ENCODE data around the gene VEZT. TPM values are rescaled to one million over a fixed set of nuclear protein-coding genes. Genes with fewer than 3 reads are reported as not detected.
A peak's percentile ranks its signal among the peaks of the same experiment; 100 is the strongest.

VEZT gene
- total and polyA plus RNA-seq, 9 of the 15 experiments (the other 6 are each of a cell fraction or from before 2014, with no cell fraction given) = 16.1 to 61.5 (median 32.6) TPM

GRCh38 chr12:95282266-95282665 is 64.7 kb downstream of the VEZT start:
- in situ Hi-C loops (cut with MboI) (no loop called here), intact Hi-C loops (cut with micrococcal nuclease) (no loop called here)
- Histone ChIP-seq H3K4me3 (no peak overlapping the region), H3K9ac (ENCODE audit: insufficient read depth in 1 of 2, low read depth in 2 of 2, low read length in 2 of 2) (no peak overlapping the region), H3K9me3 (replicated peaks; ENCODE audit: control insufficient read depth, insufficient read depth, low read depth, low read length) (no peaks in the 10 kb centered on the region), H3K36me3 (ENCODE audit: control insufficient read depth, insufficient read depth, low read length) (peaks cover 30% of the 10 kb centered on the region; the same call in 2 of the 3 replicates), H3K4me1 (replicated peaks in 1 of 2; ENCODE audit: control insufficient read depth in 2 of 2, insufficient read depth in 2 of 2, low read length in 2 of 2) (no peaks in the 10 kb centered on the region; a peak in 1 of 5 replicates), H3K4me2 (ENCODE audit: insufficient read depth, low read length) (no peak overlapping the region), H2AFZ (ENCODE audit: low read depth, low read length) (no peak overlapping the region), H3K27ac (ENCODE audit: extremely low read depth, low read depth, low read length) (no peak overlapping the region), H3K79me2 (ENCODE audit: control insufficient read depth, insufficient read depth, low read length) (no peaks in the 10 kb centered on the region), H3K9me1 (ENCODE audit: control insufficient read depth, insufficient read depth, low read length) (no peaks in the 10 kb centered on the region), H4K20me1 (replicated peaks; ENCODE audit: control insufficient read depth, insufficient read depth, low read length) (no peaks in the 10 kb centered on the region), H3K27me3 (ENCODE audit: control insufficient read depth in 2 of 2, insufficient read depth in 2 of 2, low read length in 2 of 2) (no peaks in the 10 kb centered on the region)
- ATAC-seq = peak; percentile 61
- no TSS peak for BruUV-seq (replicated peaks)
- FAIRE-seq = peak; percentile 82
- ChIA-PET POLR2A (interaction anchor here (0.5 to 1.0 kb wide), 3 partner anchors 10 to 323 kb away, joined by 3 read pairs; no protein-coding TSS in a partner anchor), CTCF (ENCODE audit: low intra/inter-chr PET ratio) (interaction anchor here (0.6 kb wide), 1 partner anchor 1163 kb away, joined by 3 read pairs; no protein-coding TSS in a partner anchor)
- DNase-seq (ENCODE audit: extremely low read depth in 1 of 4, low spot score in 3 of 4) = peak in 2 of 4 experiments; percentile 9 to 29
- 64% methylated on average over 6 of the region's 6 CpGs for WGBS (ENCODE audit: insufficient coverage, low coverage, missing lambda C conversion rate)
- peak; percentile 70 for TF ChIP-seq JUN (IDR thresholded peaks at IDR 0.05; ENCODE audit: borderline replicate concordance, low read depth, low read length)
- TF ChIP-seq JUN (CRISPR knock-in tag; IDR thresholded peaks at IDR 0.05; ENCODE audit: borderline replicate concordance) = no peak
- TF ChIP-seq DPF2 (IDR thresholded peaks at IDR 0.05) = 0 out of 2 replicates have a peak, but pooled peaks have one; percentile 40
- no peak for TF ChIP-seq HMBOX1 (IDR thresholded peaks at IDR 0.05)
- TF ChIP-seq ZNF232 (CRISPR knock-in tag; IDR thresholded peaks at IDR 0.05) = no peak
- TF ChIP-seq TCFL5 (CRISPR knock-in tag; conservative IDR thresholded peaks at IDR 0.05) = no peak
- TF ChIP-seq SMARCE1 (IDR thresholded peaks at IDR 0.05) = 0 out of 2 replicates have a peak, but pooled peaks have one; percentile 40
- peak; percentile 54 for TF ChIP-seq ARID1B (IDR thresholded peaks at IDR 0.05)
- TF ChIP-seq TSHZ1 (CRISPR knock-in tag; IDR thresholded peaks at IDR 0.05) = no peak
- TF ChIP-seq PCBP1 (IDR thresholded peaks at IDR 0.05; ENCODE audit: low read depth, low read length, poor library complexity, severe bottlenecking) = no peak
- TF ChIP-seq FOSL1 (tag; conservative IDR thresholded peaks at IDR 0.05) = peak; percentile 95
- no peak for TF ChIP-seq KLF6 (CRISPR knock-in tag; IDR thresholded peaks at IDR 0.05; ENCODE audit: borderline replicate concordance)
- TF ChIP-seq JUND (IDR thresholded peaks at IDR 0.05; ENCODE audit: borderline replicate concordance, low read depth, low read length) = peak; percentile 76; the same call in 1 of the 2 replicates
- TF ChIP-seq JUND (tag; IDR thresholded peaks at IDR 0.05; ENCODE audit: borderline replicate concordance, low read depth, low read length) = peak; percentile 76; the same call in 1 of the 3 replicates
- no peak for TF ChIP-seq MTF1 (CRISPR knock-in tag; IDR thresholded peaks at IDR 0.05; ENCODE audit: borderline replicate concordance)
- TF ChIP-seq SMARCA4 (IDR thresholded peaks at IDR 0.05) = 0 out of 2 replicates have a peak, but pooled peaks have one; percentile 45
- TF ChIP-seq TAF15 (IDR thresholded peaks at IDR 0.05; ENCODE audit: low read depth, low read length) = no peak
- TF ChIP-seq ESRRB (CRISPR knock-in tag; IDR thresholded peaks at IDR 0.05; ENCODE audit: borderline replicate concordance) = no peak

All from K562 (cell line).